Motor neuron (in vitro differentiated cells): ENCODE measurements around the gene IGF1R. TPM values are rescaled to one million over a fixed set of nuclear protein-coding genes. Genes with fewer than 3 reads are reported as not detected.
A peak's percentile ranks its signal among the peaks of the same experiment; 100 is the strongest.

Experiments used
- ATAC-seq, 8 experiments: fragments of 200-7000 bp; cut with Tn5 transposase; replicated peaks in 6 of 8; 2 replicates each; pipeline ENCODE4 v1.8.0; 2021; ENCODE audit warnings: mild to moderate bottlenecking in 8 of 8, moderate library complexity in 8 of 8
- H3K27ac ChIP-seq, 2 donors: fragments of 250-450 bp; sonication (Bioruptor Pico); 2 replicates each; pipeline ENCODE4 v1.9.0; 2021; ENCODE audit warnings: antibody characterized with exemption in 2 of 2, mild to moderate bottlenecking in 2 of 2, moderate library complexity in 1 of 2
- H3K4me1 ChIP-seq, 2 donors: fragments of 250-450 bp; sonication (Bioruptor Pico); replicated peaks in 1 of 2; 2 replicates each; pipeline ENCODE4 v1.6.1; 2021; ENCODE audit warnings: antibody characterized with exemption in 2 of 2, mild to moderate bottlenecking in 2 of 2, moderate library complexity in 1 of 2
- H3K4me3 ChIP-seq, 5 donors: fragments of 250-450 bp; sonication (Bioruptor Pico); 2 replicates each; pipeline ENCODE4 v1.9.0; 2021; ENCODE audit warnings: antibody characterized with exemption in 5 of 5, mild to moderate bottlenecking in 5 of 5, moderate library complexity in 4 of 5
- WGBS, 10 experiments: fragments of 450-650 bp; shearing (Covaris generic); methylation state at CpG; one replicate each; pipeline ENCODE4 v1.0.0; 2022; 5-methylcytosine and 5-hydroxymethylcytosine counted together
- in situ Hi-C, 9 experiments: fragments of 400-800 bp; cut with MboI; loops; one replicate each; pipeline ENCODE4 v1.15.0; 2021; ENCODE audit warnings: low sequenced_read_pairs in 9 of 9, low pct_unique_long_range_greater_than_20kb in 2 of 9; ENCODE audit not compliant: unreplicated experiment in 9 of 9
- total RNA-seq, 8 experiments: library from RNA; unstranded; fragments of 300-600 nt; gene quantifications; 2 replicates each; pipeline versions ENCODE4 v1.2.3 to v1.2.4, GENCODE V29; 2022

IGF1R gene
- total RNA-seq, 8 experiments from 2014 or later = 12.5 to 43.5 (median 26.1) TPM

- in situ Hi-C loops = no loop called here
- ATAC-seq = no peak
- no peak overlapping the region for H3K27ac ChIP-seq
- H3K4me1 ChIP-seq = peaks cover 5 to 8% of the 10 kb centered on the region in 2 donors
- no peak overlapping the region for H3K4me3 ChIP-seq
- WGBS, 10 experiments = 83 to 100% (median 93%) methylated on average over 1 to 4 of the region's 4 CpGs; no CpG with 5 or more reads in 2 of the 10 experiments
Measured at GRCh38 chr15:98705070-98705469, 56.7 kb downstream of the IGF1R start.

GRCh38 chr15:98706387-98706786 is 58.0 kb downstream of the IGF1R start:
- Histone ChIP-seq H3K27ac (no peak overlapping the region), H3K4me1 (no peaks in the 10 kb centered on the region), H3K4me3 (no peak overlapping the region)
- ATAC-seq = no peak
- in situ Hi-C loops = no loop called here
- 80 to 100% (median 100%) methylated on average over 1 of the region's 1 CpG; no CpG with 5 or more reads in 4 of the 10 experiments for WGBS, 10 experiments

GRCh38 chr15:98706986-98707385 is 58.6 kb downstream of the IGF1R start:
- no peak overlapping the region for H3K4me3 ChIP-seq
- in situ Hi-C loops = no loop called here
- H3K27ac ChIP-seq = no peak overlapping the region
- no peaks in the 10 kb centered on the region for H3K4me1 ChIP-seq
- ATAC-seq = no peak
- 75 to 100% (median 85%) methylated on average over 1 to 12 of the region's 13 CpGs; no CpG with 5 or more reads in 3 of the 10 experiments for WGBS, 10 experiments

GRCh38 chr15:98708037-98708590 is 59.8 kb downstream of the IGF1R start:
- no peak overlapping the region for H3K4me3 ChIP-seq
- no peak overlapping the region for H3K27ac ChIP-seq
- in situ Hi-C loops = no loop called here
- ATAC-seq = no peak
- 50 to 100% (median 92%) methylated on average over 1 to 6 of the region's 10 CpGs; no CpG with 5 or more reads in 3 of the 10 experiments for WGBS, 10 experiments
- H3K4me1 ChIP-seq = no peaks in the 10 kb centered on the region

- WGBS, 10 experiments = 81 to 100% (median 100%) methylated on average over 1 to 2 of the region's 2 CpGs; no CpG with 5 or more reads in 4 of the 10 experiments
- ATAC-seq = no peak
- H3K4me1 ChIP-seq = peaks cover 11 to 29% of the 10 kb centered on the region in 2 donors
Measured at GRCh38 chr15:98711810-98712209, 63.5 kb downstream of the IGF1R start.

GRCh38 chr15:98712845-98713584 is 64.7 kb downstream of the IGF1R start:
- ATAC-seq = no peak
- no peak overlapping the region for H3K27ac ChIP-seq
- WGBS, 10 experiments = 62 to 100% (median 90%) methylated on average over 1 to 11 of the region's 16 CpGs
- in situ Hi-C loops = no loop called here
- H3K4me1 ChIP-seq = peaks cover 14 to 33% of the 10 kb centered on the region in 2 donors
- H3K4me3 ChIP-seq = no peak overlapping the region

More at GRCh38 chr15:98711810-98712209, 63.5 kb downstream of the IGF1R start:
- no peak overlapping the region for H3K4me3 ChIP-seq
- no peak overlapping the region for H3K27ac ChIP-seq
- in situ Hi-C loops = no loop called here

- Histone ChIP-seq H3K4me1 (peaks cover 20 to 39% of the 10 kb centered on the region in 2 donors), H3K4me3 (no peak overlapping the region), H3K27ac (no peak overlapping the region)
- peak in 2 of 8 experiments; percentile 65 to 71 for ATAC-seq
- 0 to 92% (median 78%) methylated on average over 1 to 3 of the region's 3 CpGs; no CpG with 5 or more reads in 4 of the 10 experiments for WGBS, 10 experiments
- in situ Hi-C loops = no loop called here
Measured at GRCh38 chr15:98713585-98714001, 65.3 kb downstream of the IGF1R start.

- 40 to 82% (median 50%) methylated on average over 1 to 5 of the region's 7 CpGs; no CpG with 5 or more reads in 5 of the 10 experiments for WGBS, 10 experiments
- in situ Hi-C loops = no loop called here
- no peak overlapping the region for H3K27ac ChIP-seq
- peaks cover 33 to 52% of the 10 kb centered on the region in 2 donors for H3K4me1 ChIP-seq
- ATAC-seq = peak in 5 of 8 experiments; percentile 31 to 59 (median 54)
- no peak overlapping the region for H3K4me3 ChIP-seq
Measured at GRCh38 chr15:98714922-98715321, 66.6 kb downstream of the IGF1R start.

- in situ Hi-C loops = no loop called here
- Histone ChIP-seq H3K4me1 (peaks cover 38 to 57% of the 10 kb centered on the region in 2 donors), H3K4me3 (no peak overlapping the region), H3K27ac (no peak overlapping the region)
- ATAC-seq = no peak
- 22 to 100% (median 90%) methylated on average over 1 to 7 of the region's 7 CpGs; no CpG with 5 or more reads in 2 of the 10 experiments for WGBS, 10 experiments
Measured at GRCh38 chr15:98715401-98715800, 67.1 kb downstream of the IGF1R start.

- in situ Hi-C loops = no loop called here
- H3K27ac ChIP-seq = no peak overlapping the region
- H3K4me3 ChIP-seq = no peak overlapping the region
- no peak for ATAC-seq
- WGBS, 10 experiments = 38 to 97% (median 93%) methylated on average over 1 to 8 of the region's 9 CpGs; no CpG with 5 or more reads in 2 of the 10 experiments
- H3K4me1 ChIP-seq = peaks cover 44 to 61% of the 10 kb centered on the region in 2 donors
Measured at GRCh38 chr15:98715890-98716443, 67.6 kb downstream of the IGF1R start.

- H3K4me3 ChIP-seq = no peak overlapping the region
- H3K27ac ChIP-seq = no peak overlapping the region
- H3K4me1 ChIP-seq = peaks cover 49 to 62% of the 10 kb centered on the region in 2 donors
- in situ Hi-C loops = no loop called here
- WGBS, 10 experiments = 78 to 100% (median 96%) methylated on average over 3 to 5 of the region's 5 CpGs; no CpG with 5 or more reads in 1 of the 10 experiments
- ATAC-seq = no peak
Measured at GRCh38 chr15:98717371-98717770, 69.0 kb downstream of the IGF1R start.

- peaks cover 55 to 67% of the 10 kb centered on the region in 2 donors for H3K4me1 ChIP-seq
- ATAC-seq = no peak
- in situ Hi-C loops = no loop called here
- no peak overlapping the region for H3K4me3 ChIP-seq
- 60 to 100% (median 93%) methylated on average over 1 to 11 of the region's 11 CpGs; no CpG with 5 or more reads in 1 of the 10 experiments for WGBS, 10 experiments
- no peak overlapping the region for H3K27ac ChIP-seq
Measured at GRCh38 chr15:98717942-98718341, 69.6 kb downstream of the IGF1R start.
